K562 (cell line): ENCODE measurements around the gene TENM3.

Source experiments
- EZH2 ChIP-seq: IDR thresholded peaks from 2 replicates; pipeline ENCODE4 v1.6.1; 2012; ENCODE audit warnings: low read depth, mild to moderate bottlenecking, inconsistent platforms, low read length, borderline replicate concordance
- GABPB1 ChIP-seq: sonication (generic); formaldehyde crosslinking; IDR thresholded peaks from 2 replicates; pipeline ENCODE4 v1.8.0; 2022; ENCODE audit warnings: mild to moderate bottlenecking, missing genetic modification reagents
- POLR2AphosphoS2 ChIP-seq: IDR thresholded peaks from 2 replicates; pipeline ENCODE4 v1.6.1; 2012; ENCODE audit warnings: low read length, improper control_type of control experiment
- POLR2AphosphoS5 ChIP-seq: IDR thresholded peaks from 2 replicates; pipeline ENCODE4 v1.6.1; 2011; ENCODE audit warnings: mild to moderate bottlenecking, low read depth, low read length, moderate library complexity; ENCODE audit not compliant: control insufficient read depth, insufficient read depth
- RBM39 ChIP-seq: fragments of 200-400 bp; formaldehyde crosslinking; optimal IDR thresholded peaks from 2 replicates; pipeline ENCODE3; 2018; ENCODE audit warnings: low read depth, low read length
- SIN3A ChIP-seq, 2 experiments: fragments of 150-350 bp in 1 of 2; IDR thresholded peaks; 2 replicates each; pipeline ENCODE4 v1.6.1; 2011 to 2016; ENCODE audit warnings: borderline replicate concordance in 2 of 2, low read depth in 2 of 2, low read length in 2 of 2, mild to moderate bottlenecking in 2 of 2, moderate library complexity in 2 of 2; ENCODE audit not compliant: control insufficient read depth in 1 of 2
- TAF15 ChIP-seq: fragments of 200-400 bp; formaldehyde crosslinking; IDR thresholded peaks from 2 replicates; pipeline ENCODE4 v1.6.1; 2017; ENCODE audit warnings: mild to moderate bottlenecking, low read depth, low read length, moderate library complexity
- TF ChIP-seq, protein P1 (sequence below), 2 experiments: IDR thresholded peaks in 1 of 2; conservative IDR thresholded peaks in 1 of 2; 2 replicates each; pipeline ENCODE4 v1.6.1; 2016; ENCODE audit warnings: low read depth in 2 of 2, mild to moderate bottlenecking in 1 of 2, missing compliant biosample characterization in 1 of 2, missing genetic modification characterization in 1 of 2, moderate library complexity in 1 of 2
- TF ChIP-seq, protein P2 (sequence below): fragments of 250-450 bp; sonication (Bioruptor Pico); IDR thresholded peaks from 2 replicates; pipeline ENCODE4 v1.5.0; 2021; ENCODE audit warnings: mild to moderate bottlenecking, borderline replicate concordance
- TF ChIP-seq, protein P3 (sequence below), 3 experiments: IDR thresholded peaks in 2 of 3; conservative IDR thresholded peaks in 1 of 3; 2 replicates each; pipeline ENCODE4 v1.5.1; 2011 to 2012; ENCODE audit warnings: low read length in 3 of 3, mild to moderate bottlenecking in 3 of 3, control low read depth in 2 of 3, improper control_type of control experiment in 1 of 3, inconsistent platforms in 1 of 3, low read depth in 1 of 3, mixed read lengths in 1 of 3, moderate library complexity in 1 of 3; ENCODE audit not compliant: insufficient read depth in 2 of 3
- TF ChIP-seq, protein P4 (sequence below): fragments of 450-650 bp; IDR thresholded peaks from 2 replicates; pipeline ENCODE4 v1.7.0; 2016; ENCODE audit warnings: borderline replicate concordance

DNA sequence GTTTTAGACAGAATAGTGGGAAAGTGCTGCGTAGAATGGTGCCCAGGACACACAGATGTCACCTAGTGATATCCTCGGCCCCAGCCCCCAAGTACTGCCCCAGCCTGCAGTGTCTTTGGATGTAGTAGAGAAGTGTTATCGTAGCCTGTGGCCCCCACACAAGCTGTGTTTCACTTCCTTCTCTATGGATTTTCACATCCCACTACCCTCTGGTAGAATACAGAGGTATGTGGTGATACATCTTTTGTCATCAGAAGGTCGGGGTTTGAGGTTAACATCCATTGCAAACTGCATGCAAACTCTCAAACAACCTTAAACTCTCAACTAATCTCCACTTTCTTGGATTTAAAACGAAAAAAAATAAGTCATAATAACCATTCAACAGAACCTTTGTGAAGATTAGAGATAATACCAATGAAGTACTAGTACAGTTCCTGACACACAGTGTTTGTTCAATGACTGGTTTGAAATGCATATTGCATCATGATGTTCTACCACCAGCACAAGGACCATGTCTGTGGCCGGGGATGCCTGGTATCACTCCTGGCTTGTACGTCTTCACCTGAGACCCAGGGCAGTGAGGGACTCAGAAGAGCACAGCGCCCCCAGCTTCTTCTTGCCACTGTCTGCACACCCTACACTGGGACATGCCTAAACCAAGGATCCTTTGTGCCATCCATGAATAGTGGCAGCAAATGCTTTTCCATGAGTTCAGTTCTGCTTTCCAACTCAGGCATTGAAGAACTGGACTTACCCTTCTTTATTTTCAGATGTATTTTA lies 406.7 kb downstream of the TENM3 start:
- TF ChIP-seq, protein P1, sequence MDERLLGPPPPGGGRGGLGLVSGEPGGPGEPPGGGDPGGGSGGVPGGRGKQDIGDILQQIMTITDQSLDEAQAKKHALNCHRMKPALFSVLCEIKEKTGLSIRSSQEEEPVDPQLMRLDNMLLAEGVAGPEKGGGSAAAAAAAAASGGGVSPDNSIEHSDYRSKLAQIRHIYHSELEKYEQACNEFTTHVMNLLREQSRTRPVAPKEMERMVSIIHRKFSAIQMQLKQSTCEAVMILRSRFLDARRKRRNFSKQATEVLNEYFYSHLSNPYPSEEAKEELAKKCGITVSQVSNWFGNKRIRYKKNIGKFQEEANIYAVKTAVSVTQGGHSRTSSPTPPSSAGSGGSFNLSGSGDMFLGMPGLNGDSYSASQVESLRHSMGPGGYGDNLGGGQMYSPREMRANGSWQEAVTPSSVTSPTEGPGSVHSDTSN (CRISPR knock-in tag; IDR thresholded peaks at IDR 0.05; ENCODE audit: low read depth) = no peak
- TF ChIP-seq, protein P1 (tag; conservative IDR thresholded peaks at IDR 0.05; ENCODE audit: low read depth) = no peak
- no peak for TF ChIP-seq POLR2AphosphoS2
- TF ChIP-seq, protein P2, sequence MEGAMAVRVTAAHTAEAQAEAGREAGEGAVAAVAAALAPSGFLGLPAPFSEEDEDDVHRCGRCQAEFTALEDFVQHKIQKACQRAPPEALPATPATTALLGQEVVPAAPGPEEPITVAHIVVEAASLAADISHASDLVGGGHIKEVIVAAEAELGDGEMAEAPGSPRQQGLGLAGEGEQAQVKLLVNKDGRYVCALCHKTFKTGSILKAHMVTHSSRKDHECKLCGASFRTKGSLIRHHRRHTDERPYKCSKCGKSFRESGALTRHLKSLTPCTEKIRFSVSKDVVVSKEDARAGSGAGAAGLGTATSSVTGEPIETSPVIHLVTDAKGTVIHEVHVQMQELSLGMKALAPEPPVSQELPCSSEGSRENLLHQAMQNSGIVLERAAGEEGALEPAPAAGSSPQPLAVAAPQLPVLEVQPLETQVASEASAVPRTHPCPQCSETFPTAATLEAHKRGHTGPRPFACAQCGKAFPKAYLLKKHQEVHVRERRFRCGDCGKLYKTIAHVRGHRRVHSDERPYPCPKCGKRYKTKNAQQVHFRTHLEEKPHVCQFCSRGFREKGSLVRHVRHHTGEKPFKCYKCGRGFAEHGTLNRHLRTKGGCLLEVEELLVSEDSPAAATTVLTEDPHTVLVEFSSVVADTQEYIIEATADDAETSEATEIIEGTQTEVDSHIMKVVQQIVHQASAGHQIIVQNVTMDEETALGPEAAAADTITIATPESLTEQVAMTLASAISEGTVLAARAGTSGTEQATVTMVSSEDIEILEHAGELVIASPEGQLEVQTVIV (CRISPR knock-in tag) = no peak
- TF ChIP-seq TAF15 = no peak
- TF ChIP-seq GABPB1 = no peak
- TF ChIP-seq, protein P3, sequence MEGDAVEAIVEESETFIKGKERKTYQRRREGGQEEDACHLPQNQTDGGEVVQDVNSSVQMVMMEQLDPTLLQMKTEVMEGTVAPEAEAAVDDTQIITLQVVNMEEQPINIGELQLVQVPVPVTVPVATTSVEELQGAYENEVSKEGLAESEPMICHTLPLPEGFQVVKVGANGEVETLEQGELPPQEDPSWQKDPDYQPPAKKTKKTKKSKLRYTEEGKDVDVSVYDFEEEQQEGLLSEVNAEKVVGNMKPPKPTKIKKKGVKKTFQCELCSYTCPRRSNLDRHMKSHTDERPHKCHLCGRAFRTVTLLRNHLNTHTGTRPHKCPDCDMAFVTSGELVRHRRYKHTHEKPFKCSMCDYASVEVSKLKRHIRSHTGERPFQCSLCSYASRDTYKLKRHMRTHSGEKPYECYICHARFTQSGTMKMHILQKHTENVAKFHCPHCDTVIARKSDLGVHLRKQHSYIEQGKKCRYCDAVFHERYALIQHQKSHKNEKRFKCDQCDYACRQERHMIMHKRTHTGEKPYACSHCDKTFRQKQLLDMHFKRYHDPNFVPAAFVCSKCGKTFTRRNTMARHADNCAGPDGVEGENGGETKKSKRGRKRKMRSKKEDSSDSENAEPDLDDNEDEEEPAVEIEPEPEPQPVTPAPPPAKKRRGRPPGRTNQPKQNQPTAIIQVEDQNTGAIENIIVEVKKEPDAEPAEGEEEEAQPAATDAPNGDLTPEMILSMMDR (IDR thresholded peaks at IDR 0.05 in 2 of 3, conservative IDR thresholded peaks at IDR 0.05 in 1 of 3; ENCODE audit: insufficient read depth in 2 of 3, low read depth in 1 of 3, low read length in 3 of 3) = no peak
- no peak for TF ChIP-seq SIN3A (IDR thresholded peaks at IDR 0.05; ENCODE audit: borderline replicate concordance in 2 of 2, control insufficient read depth in 1 of 2, low read depth in 2 of 2, low read length in 2 of 2)
- no peak for TF ChIP-seq POLR2AphosphoS5
- TF ChIP-seq, protein P4, sequence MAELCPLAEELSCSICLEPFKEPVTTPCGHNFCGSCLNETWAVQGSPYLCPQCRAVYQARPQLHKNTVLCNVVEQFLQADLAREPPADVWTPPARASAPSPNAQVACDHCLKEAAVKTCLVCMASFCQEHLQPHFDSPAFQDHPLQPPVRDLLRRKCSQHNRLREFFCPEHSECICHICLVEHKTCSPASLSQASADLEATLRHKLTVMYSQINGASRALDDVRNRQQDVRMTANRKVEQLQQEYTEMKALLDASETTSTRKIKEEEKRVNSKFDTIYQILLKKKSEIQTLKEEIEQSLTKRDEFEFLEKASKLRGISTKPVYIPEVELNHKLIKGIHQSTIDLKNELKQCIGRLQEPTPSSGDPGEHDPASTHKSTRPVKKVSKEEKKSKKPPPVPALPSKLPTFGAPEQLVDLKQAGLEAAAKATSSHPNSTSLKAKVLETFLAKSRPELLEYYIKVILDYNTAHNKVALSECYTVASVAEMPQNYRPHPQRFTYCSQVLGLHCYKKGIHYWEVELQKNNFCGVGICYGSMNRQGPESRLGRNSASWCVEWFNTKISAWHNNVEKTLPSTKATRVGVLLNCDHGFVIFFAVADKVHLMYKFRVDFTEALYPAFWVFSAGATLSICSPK = no peak
- TF ChIP-seq EZH2 = no peak
- TF ChIP-seq RBM39 = no peak
